Heart right ventricle (tissue), 16 donors: Measurements from ENCODE around the gene MYOM3. TPM values are rescaled to one million over a fixed set of nuclear protein-coding genes. Genes with fewer than 3 reads are reported as not detected.

ENCODE experiments used
- ATAC-seq, 8 donors: fragments of 200-7000 bp; cut with Tn5 transposase; one replicate each; pipeline ENCODE4 v1.9.1; 2020; ENCODE audit warnings: mild to moderate bottlenecking in 8 of 8, moderate library complexity in 8 of 8, moderate number of reproducible peaks in 1 of 8
- DNase-seq, 2 donors: peaks; one replicate each; pipeline ENCODE4 v3.0.0-alpha.2; 2020
- H3K27ac ChIP-seq, 10 donors: fragments of 200-600 bp; sonication (generic) in 2 of 10; one replicate each; pipeline versions ENCODE4 v1.5.0 to v1.8.0; 2020 to 2022; ENCODE audit warnings: mild to moderate bottlenecking in 3 of 10
- H3K27me3 ChIP-seq, 7 donors: fragments of 200-600 bp; one replicate each; pipeline ENCODE4 v1.8.0; 2021 to 2022; ENCODE audit warnings: mild to moderate bottlenecking in 2 of 7
- H3K36me3 ChIP-seq, 9 donors: fragments of 200-600 bp; sonication (generic) in 1 of 9; one replicate each; pipeline versions ENCODE4 v1.5.0 to v1.8.0; 2020 to 2022; ENCODE audit warnings: mild to moderate bottlenecking in 2 of 9
- H3K4me1 ChIP-seq, 9 donors: fragments of 200-600 bp; sonication (generic) in 1 of 9; one replicate each; pipeline versions ENCODE4 v1.5.0 to v1.8.0; 2020 to 2022; ENCODE audit warnings: mild to moderate bottlenecking in 4 of 9
- H3K4me3 ChIP-seq, 10 donors: fragments of 200-600 bp; sonication (generic) in 2 of 10; one replicate each; pipeline versions ENCODE4 v1.5.0 to v1.8.0; 2020 to 2022; ENCODE audit warnings: mild to moderate bottlenecking in 7 of 10, moderate library complexity in 2 of 10
- H3K9me3 ChIP-seq, 11 donors: fragments of 200-600 bp in 10 of 11; sonication (generic) in 2 of 11; one replicate each; pipeline versions ENCODE4 v1.5.0 to v1.8.0; 2013 to 2022; ENCODE audit warnings: mild to moderate bottlenecking in 2 of 11, control low read depth in 1 of 11, moderate library complexity in 1 of 11
- WGBS, 2 donors: extraction: QIAGEN DNeasy Blood & Tissue Kit; methylation state at CpG; one replicate each; pipeline ENCODE4 v1.1.7; 2013; ENCODE audit warnings: inconsistent platforms in 1 of 2; 5-methylcytosine and 5-hydroxymethylcytosine counted together
- intact Hi-C, 10 donors: fragments of 100-400 bp; cut with DNase I; formaldehyde crosslinking; loops; one replicate each; pipeline versions ENCODE4 v1.11.1 to v1.14.2; 2022
- polyA plus RNA-seq, 2 donors: library from polyadenylated mRNA; stranded (reverse); fragments of 200-250 nt; gene quantifications; one replicate each; pipeline ENCODE4 v1.2.3, GENCODE V29; 2013
- total RNA-seq, 10 donors: library from RNA; stranded (reverse); fragmentation: NEBNext Ultra II Directional in 3 of 10; extraction: Animal tissue kit (Norgen Biotek cat#: 25700) in 3 of 10; gene quantifications; one replicate each; pipeline versions ENCODE4 v1.2.1 to v1.2.4, GENCODE V29; 2021 to 2023
- TF ChIP-seq, protein P1 (sequence below), 9 donors: fragments of 200-600 bp; sonication (generic) in 2 of 9; IDR thresholded peaks; one replicate each; pipeline versions ENCODE4 v1.5.0 to v1.8.0; 2021 to 2022; ENCODE audit warnings: antibody characterized with exemption in 9 of 9, mild to moderate bottlenecking in 5 of 9, moderate library complexity in 1 of 9
- donor health status: Arrhythmogenic right ventricular cardiomyopathy.
- donor health status: ischemic (EF 13 %, LVEDD 7.1; RV severe dilation, severe dysfunction).
- donor health status: healthy with polysubstance abuse.
- donor health status: DM: no; HTN: yes; CAD: no.
- donor health status: DM: no; HTN: no; CAD: no.
- donor health status: ischemic (EF 25% LVEDD 6.9; RV normal size, moderate dysfunction).
- donor health status: ischemic (EF 25% LVEDD 5.7; RV mildly dilated, moderate dysfunction).
- donor health status: healthy.
- donor health status: DM: yes; HTN: yes; CAD: no.
- donor health status: Ischemic cardiomyopathy.
- donor health status: ischemic (EF 35%, LVEDD 5.7; RV mildly dilated, moderate dysfunction).
- donor health status: nonischemic (EF 11% LVEDD 7.7; RV severe dilation, severe dysfunction).
- donor health status: DM: yes; HTN: yes; CAD: no.
- donor health status: PGD.
- donor health status: ischemic (EF 29% LVEDD 5.4; RV normal size, mild dysfunction).
- donor health status: nonischemic (EF 23%, LVEDD 6.1; RV moderate dilation, normal function).

MYOM3 gene
- total and polyA plus RNA-seq, 12 donors: 85.3 to 428 (median 318) TPM

DNA sequence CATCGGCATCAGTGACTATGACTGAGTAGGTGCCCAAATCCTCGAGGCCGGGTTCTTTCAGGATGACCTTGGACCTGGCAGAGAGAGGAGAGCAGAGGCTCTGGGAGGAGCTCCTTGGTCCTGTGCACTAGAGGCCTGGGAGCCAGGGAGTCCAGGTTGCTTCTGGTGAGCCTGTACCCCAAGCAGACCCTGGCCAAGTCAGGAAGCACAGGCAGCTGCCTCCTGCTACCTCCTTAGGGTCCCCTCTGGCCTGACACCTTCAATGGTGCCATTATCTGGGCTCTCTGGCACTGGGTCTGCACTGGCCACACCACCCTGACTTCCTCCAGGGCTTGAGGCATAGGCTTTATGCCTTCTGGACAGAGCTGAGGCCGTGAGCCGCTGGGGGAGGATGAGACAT lies 37.7 kb downstream of the MYOM3 start:
- Histone ChIP-seq H3K4me3 (no peak overlapping the region), H3K36me3 (peaks cover 0 to 59% (median 0%) of the 10 kb centered on the region in 9 donors), H3K4me1 (peaks cover 0 to 36% (median 10%) of the 10 kb centered on the region in 9 donors), H3K27me3 (no peaks in the 10 kb centered on the region), H3K9me3 (no peaks in the 10 kb centered on the region), H3K27ac (peak overlapping the region in 2 of 10 donors; percentile 8 to 30)
- TF ChIP-seq, protein P1, sequence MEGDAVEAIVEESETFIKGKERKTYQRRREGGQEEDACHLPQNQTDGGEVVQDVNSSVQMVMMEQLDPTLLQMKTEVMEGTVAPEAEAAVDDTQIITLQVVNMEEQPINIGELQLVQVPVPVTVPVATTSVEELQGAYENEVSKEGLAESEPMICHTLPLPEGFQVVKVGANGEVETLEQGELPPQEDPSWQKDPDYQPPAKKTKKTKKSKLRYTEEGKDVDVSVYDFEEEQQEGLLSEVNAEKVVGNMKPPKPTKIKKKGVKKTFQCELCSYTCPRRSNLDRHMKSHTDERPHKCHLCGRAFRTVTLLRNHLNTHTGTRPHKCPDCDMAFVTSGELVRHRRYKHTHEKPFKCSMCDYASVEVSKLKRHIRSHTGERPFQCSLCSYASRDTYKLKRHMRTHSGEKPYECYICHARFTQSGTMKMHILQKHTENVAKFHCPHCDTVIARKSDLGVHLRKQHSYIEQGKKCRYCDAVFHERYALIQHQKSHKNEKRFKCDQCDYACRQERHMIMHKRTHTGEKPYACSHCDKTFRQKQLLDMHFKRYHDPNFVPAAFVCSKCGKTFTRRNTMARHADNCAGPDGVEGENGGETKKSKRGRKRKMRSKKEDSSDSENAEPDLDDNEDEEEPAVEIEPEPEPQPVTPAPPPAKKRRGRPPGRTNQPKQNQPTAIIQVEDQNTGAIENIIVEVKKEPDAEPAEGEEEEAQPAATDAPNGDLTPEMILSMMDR (IDR thresholded peaks at IDR 0.05): no peak
- intact Hi-C loops: loop anchor here in 3 of 10 donors (5.0 kb wide), 2 partner anchors 33 to 38 kb away; partner anchors contain the start of gene MYOM3 (in 2 of the 3)
- WGBS, 2 donors: 76 to 82% methylated on average over 5 of the region's 5 CpGs
- ATAC-seq (no peak), DNase-seq (no peak)

DNA sequence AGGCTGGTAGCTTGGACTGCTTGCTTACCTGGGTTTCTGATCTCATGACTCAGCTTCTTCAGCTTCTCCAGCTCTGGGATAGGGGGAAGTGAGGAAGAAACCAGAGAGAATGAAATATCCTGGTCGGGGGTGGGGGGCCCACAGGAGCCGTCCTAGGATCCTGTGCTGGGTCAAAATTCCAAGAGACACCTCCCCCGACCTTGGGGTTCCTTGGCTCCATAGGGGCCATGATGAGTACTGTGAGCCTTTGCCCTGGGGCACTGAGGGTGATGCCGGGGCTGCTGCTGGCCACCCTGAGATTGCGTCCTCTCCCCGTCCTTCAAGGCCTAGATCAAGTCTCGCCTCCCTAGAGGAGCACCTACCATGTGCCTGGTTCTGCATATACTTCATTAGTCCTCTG lies 40.0 kb downstream of the MYOM3 start:
- 87 to 90% methylated on average over 7 of the region's 7 CpGs for WGBS, 2 donors
- Histone ChIP-seq H3K27me3 (no peaks in the 10 kb centered on the region), H3K4me3 (no peak overlapping the region), H3K27ac (peak overlapping the region in 6 of 10 donors; percentile 21 to 42 (median 37)), H3K4me1 (peaks cover 0 to 33% (median 11%) of the 10 kb centered on the region in 9 donors), H3K9me3 (no peaks in the 10 kb centered on the region), H3K36me3 (peaks cover 0 to 61% (median 0%) of the 10 kb centered on the region in 9 donors)
- no peak for DNase-seq
- peak in 1 of 8 donors; percentile 15 for ATAC-seq
- TF ChIP-seq, protein P1 (IDR thresholded peaks at IDR 0.05): no peak
- intact Hi-C loops: loop anchor here in 9 of 10 donors (2.0 to 5.0 kb wide), 4 partner anchors 35 to 41 kb away; partner anchors contain the start of gene MYOM3 (in 7 of the 9)

DNA sequence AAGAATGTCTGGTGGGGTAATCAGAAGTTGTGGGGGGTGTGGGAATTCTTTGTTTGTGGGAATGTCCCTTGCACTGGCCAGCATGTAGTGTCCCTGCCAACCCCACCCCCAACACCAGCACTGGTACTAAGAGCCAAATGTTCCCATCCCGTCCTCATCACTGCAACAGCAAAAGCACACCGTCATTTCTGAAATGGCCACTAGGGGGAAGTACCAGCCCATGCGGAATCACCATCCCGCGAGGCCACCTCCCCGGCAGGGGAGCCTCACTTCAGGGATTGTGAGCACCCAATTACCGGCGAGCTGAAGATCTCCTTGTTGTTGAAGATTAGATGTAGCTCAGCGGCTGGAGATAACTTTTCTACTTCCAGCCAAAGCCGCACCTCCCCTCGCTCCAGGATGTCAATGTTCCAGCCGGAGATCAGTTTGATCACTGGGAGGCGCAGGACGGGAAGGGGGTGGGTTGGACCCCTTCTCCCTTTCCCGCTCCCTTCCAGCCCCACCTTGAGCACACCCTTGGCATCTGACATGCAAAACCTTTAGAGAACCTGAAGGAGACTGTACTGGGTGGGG lies 41.0 kb downstream of the MYOM3 start:
- Histone ChIP-seq H3K27me3 (no peaks in the 10 kb centered on the region), H3K4me1 (peaks cover 0 to 31% (median 11%) of the 10 kb centered on the region in 9 donors), H3K36me3 (peaks cover 0 to 64% (median 0%) of the 10 kb centered on the region in 9 donors), H3K4me3 (no peak overlapping the region), H3K9me3 (no peaks in the 10 kb centered on the region), H3K27ac (peak overlapping the region in 5 of 10 donors; percentile 33 to 42 (median 37))
- 9 to 10% methylated on average over 15 of the region's 15 CpGs for WGBS, 2 donors
- TF ChIP-seq, protein P1 (IDR thresholded peaks at IDR 0.05): peak; percentile 80 to 90 (median 88)
- ATAC-seq (peak; percentile 43 to 82 (median 73)), DNase-seq (peak; percentile 60 to 85)
- intact Hi-C loops: loop anchor here in 9 of 10 donors (2.0 to 5.0 kb wide), 4 partner anchors 36 to 42 kb away; partner anchors contain the start of gene MYOM3 (in 7 of the 9)

DNA sequence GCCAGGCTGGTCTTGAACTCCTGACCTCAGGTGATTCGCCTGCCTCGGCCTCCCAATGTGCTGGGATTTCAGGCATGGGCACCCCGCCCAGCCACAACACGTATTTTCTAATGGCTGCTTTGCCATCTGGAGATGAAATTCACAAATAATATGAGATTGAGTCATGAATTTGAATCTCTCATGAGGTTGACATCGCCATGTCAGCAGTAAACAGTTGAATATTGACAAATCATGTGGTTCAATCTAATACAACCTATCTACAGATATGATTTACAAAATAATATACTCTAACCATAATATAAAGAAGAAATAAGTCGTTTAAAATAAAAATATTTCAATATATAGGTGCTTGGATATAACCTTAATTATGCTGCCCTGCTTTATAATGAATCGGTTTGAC lies 42.1 kb downstream of the MYOM3 start:
- DNase-seq (no peak), ATAC-seq (no peak)
- Histone ChIP-seq H3K4me3 (no peak overlapping the region), H3K4me1 (peaks cover 0 to 31% (median 11%) of the 10 kb centered on the region in 9 donors), H3K27me3 (no peaks in the 10 kb centered on the region), H3K9me3 (no peaks in the 10 kb centered on the region), H3K27ac (no peak overlapping the region), H3K36me3 (peaks cover 0 to 65% (median 0%) of the 10 kb centered on the region in 9 donors)
- WGBS, 2 donors: 67 to 76% methylated on average over 7 of the region's 7 CpGs
- intact Hi-C loops: loop anchor here in 9 of 10 donors (2.0 to 5.0 kb wide), 4 partner anchors 37 to 43 kb away; partner anchors contain the start of gene MYOM3 (in 7 of the 9)
- TF ChIP-seq, protein P1 (IDR thresholded peaks at IDR 0.05): no peak
